Activated naive CD8-positive, alpha-beta T cell (primary cell): Measurements from ENCODE around the gene LY6G5B.
A peak's percentile ranks its signal among the peaks of the same experiment; 100 is the strongest.

Experiments
- H3K27ac Mint-ChIP-seq: one replicate; pipeline ENCODE4 v1.8.0; 2021; ENCODE audit warnings: mixed read lengths
- H3K27me3 Mint-ChIP-seq: one replicate; pipeline ENCODE4 v1.8.0; 2021; ENCODE audit warnings: mixed read lengths
- H3K36me3 Mint-ChIP-seq: one replicate; pipeline ENCODE4 v1.8.0; 2021; ENCODE audit warnings: mixed read lengths
- H3K4me1 Mint-ChIP-seq: one replicate; pipeline ENCODE4 v1.8.0; 2021; ENCODE audit warnings: low read depth, mixed read lengths
- H3K4me3 Mint-ChIP-seq: one replicate; pipeline ENCODE4 v1.8.0; 2021; ENCODE audit warnings: mild to moderate bottlenecking, mixed read lengths
- H3K9me3 Mint-ChIP-seq: one replicate; pipeline ENCODE4 v1.8.0; 2021; ENCODE audit warnings: low read depth, mixed read lengths

LY6G5B gene

DNA sequence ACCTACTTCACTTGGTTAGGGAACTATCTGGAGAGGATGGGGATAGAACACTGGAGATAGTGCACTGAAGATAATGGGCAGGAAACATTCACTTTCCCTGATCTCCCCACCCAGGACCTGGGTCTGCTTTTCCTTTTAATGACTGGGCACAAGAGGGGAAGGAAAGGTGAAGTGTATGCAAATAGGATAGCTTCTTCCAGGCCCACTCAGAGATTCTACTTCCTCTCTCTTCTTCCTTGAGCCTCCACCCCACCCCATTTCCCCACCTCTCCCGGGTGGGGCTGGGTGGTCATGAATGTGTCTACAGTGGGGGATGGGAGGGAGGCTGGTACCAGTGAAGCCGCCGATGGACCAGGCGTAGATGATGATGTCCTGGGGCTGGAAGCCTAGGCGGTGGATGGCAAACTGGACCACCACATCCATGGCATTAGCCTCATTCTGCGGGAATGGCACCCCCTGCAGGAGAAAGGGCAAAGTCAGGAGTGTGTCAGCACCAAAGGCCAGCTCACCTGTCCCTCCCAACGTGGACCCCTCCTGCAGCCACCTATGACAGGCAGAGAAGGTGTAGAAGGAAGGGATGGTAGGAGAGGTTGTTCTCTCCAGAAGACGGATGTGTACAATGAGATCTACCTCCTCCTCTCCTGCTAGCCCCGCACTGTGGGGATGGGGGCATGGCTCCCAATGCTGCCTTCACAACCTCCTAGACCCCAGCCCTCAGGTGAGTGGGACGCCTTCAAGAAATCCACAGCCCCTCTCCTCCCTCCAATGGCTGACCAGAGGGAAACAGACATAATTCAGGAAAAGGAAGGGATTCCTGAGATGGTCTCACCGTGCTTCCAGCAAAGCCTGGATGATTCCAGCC, 19.7 kb downstream of the LY6G5B start:
- Mint-ChIP-seq H3K27ac (peak overlapping the region; percentile 41), H3K27me3 (no peaks in the 10 kb centered on the region), H3K36me3 (no peaks in the 10 kb centered on the region), H3K9me3 (no peaks in the 10 kb centered on the region), H3K4me1 (no peaks in the 10 kb centered on the region), H3K4me3 (no peak overlapping the region)

DNA sequence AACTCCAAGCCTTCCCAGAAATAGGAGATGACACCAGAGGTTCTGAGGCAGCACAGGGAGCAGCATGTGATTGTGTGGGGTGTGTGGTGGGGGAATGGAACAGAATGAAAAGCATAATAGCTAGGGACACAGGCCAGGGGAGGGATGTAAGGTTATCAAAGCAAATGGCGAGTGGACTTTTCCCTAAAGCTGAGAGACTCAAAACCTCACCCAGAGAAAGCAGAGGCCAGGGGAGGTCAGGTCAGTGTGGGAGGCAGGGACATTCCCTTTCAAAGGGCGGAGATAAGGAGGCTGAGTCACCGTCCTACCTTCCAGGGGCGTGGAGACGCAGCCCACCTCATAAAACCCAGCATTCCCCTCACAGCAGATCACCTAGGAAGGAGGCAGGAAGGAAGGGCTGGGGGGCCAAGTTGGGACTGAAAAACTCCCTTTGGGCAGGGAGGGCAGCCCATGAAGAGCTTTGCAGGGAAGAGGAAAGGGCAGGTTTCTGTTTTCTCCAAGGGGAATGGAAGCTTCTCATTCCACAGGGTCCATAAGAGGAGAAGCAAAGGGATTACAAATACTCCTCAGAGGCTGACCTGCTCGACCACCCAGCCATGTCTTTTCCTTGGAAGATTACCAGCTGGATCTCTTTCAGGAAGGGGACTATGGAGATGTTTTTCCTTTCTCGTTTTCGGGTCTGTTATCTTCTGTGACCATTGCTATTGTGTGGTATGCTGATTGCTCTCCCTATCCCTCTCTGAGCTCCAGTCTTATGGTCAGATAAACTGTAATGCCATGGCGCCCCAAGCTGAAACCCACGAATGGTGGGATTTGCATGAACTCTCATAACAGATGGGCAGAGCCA, 20.7 kb downstream of the LY6G5B start:
- peak overlapping the region; percentile 41 for H3K27ac Mint-ChIP-seq
- no peaks in the 10 kb centered on the region for H3K36me3 Mint-ChIP-seq
- no peaks in the 10 kb centered on the region for H3K27me3 Mint-ChIP-seq
- H3K4me1 Mint-ChIP-seq, result no peaks in the 10 kb centered on the region
- no peak overlapping the region for H3K4me3 Mint-ChIP-seq
- no peaks in the 10 kb centered on the region for H3K9me3 Mint-ChIP-seq

DNA sequence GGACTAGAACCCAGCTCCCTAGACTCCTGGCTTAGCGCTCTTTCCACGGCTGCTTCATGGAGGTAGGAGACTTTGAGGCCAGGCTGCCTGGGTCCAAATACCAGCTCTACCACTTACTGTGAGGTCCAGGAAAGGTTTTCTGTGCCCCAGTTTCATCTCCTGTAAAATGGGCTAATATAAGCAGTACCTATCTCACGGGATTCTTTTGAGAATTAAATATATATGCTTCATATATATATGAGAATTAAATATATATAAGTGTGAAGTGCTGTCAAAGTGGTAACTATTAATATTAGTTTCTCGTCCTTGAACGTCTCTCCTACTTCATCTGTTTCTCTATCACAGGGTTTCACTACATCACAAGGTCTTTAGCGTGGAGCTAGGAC, 21.3 kb downstream of the LY6G5B start:
- Mint-ChIP-seq H3K27ac (no peak overlapping the region), H3K36me3 (no peaks in the 10 kb centered on the region), H3K4me1 (no peaks in the 10 kb centered on the region), H3K4me3 (no peak overlapping the region), H3K27me3 (no peaks in the 10 kb centered on the region), H3K9me3 (no peaks in the 10 kb centered on the region)

DNA sequence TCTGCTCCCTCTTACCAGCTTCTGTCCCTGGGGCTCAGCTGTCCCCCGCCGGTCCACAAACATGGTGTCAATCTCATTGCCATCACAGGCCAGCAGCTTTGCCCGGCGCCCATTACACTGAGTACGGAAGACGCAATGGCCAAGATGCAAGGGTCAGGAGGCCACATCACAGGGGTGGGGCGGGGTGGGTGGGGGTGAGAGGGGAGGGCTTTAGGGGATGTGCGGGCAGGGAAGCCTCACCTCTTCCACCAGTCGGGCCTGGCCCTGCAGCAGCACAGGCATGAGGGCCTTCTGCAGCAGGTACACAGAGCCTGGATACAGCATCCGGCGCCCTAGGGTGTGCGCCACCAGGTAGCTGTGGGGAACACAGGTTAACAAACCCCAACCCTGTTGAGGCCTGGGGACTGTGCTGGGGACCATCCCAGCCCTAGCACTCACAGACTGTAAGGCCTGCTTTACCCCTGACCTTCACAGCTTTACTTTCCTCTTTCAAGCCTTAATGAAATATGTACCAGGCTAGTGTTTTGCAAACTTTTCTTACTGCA, 21.9 kb downstream of the LY6G5B start:
- H3K4me1 Mint-ChIP-seq, result no peaks in the 10 kb centered on the region
- no peaks in the 10 kb centered on the region for H3K9me3 Mint-ChIP-seq
- H3K4me3 Mint-ChIP-seq, result no peak overlapping the region
- no peaks in the 10 kb centered on the region for H3K36me3 Mint-ChIP-seq
- no peak overlapping the region for H3K27ac Mint-ChIP-seq
- no peaks in the 10 kb centered on the region for H3K27me3 Mint-ChIP-seq

DNA sequence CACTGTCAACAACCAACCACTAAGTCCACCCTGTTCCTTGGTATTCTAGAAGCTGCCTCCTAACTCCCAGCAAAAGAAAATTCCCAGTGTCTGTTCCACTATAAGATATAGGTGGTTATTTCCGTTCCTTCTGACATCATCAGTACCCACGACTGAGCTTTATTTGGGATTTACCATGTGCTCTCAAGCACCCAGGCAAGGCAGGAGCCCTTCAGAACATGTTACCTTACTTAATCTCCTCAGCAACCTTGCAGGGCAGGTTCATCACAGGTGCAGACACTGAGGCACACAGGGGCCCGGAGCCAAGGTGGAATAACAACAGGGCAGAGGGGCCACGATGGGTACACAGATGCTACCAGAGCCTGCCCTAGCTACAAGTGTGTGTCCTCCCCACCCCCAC, 22.6 kb downstream of the LY6G5B start:
- Mint-ChIP-seq H3K36me3 (no peaks in the 10 kb centered on the region), H3K9me3 (no peaks in the 10 kb centered on the region), H3K27me3 (no peaks in the 10 kb centered on the region), H3K4me1 (peaks cover 2% of the 10 kb centered on the region), H3K27ac (no peak overlapping the region), H3K4me3 (no peak overlapping the region)

DNA sequence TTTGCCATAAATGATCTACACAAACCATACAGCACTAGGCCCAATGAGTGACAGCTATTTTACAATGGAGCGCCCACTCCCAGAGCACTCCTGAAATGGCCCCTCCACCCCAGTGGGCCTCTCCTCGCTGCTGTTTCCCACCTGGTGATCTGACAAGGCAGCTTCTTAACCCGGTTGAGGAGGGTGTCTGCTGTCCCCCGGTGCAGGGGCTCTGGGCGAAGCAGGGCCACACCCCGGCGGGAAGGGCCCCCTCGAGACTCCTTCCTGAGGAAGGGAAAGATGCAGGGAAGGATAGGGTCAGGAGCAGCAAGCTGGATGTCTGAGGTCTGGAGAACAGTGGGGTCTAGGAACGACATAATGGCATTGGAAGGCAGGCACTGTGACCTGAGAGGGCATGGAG, 23.1 kb downstream of the LY6G5B start:
- Mint-ChIP-seq H3K36me3 (no peaks in the 10 kb centered on the region), H3K4me1 (peaks cover 7% of the 10 kb centered on the region), H3K27ac (no peak overlapping the region), H3K27me3 (no peaks in the 10 kb centered on the region), H3K4me3 (no peak overlapping the region), H3K9me3 (no peaks in the 10 kb centered on the region)

DNA sequence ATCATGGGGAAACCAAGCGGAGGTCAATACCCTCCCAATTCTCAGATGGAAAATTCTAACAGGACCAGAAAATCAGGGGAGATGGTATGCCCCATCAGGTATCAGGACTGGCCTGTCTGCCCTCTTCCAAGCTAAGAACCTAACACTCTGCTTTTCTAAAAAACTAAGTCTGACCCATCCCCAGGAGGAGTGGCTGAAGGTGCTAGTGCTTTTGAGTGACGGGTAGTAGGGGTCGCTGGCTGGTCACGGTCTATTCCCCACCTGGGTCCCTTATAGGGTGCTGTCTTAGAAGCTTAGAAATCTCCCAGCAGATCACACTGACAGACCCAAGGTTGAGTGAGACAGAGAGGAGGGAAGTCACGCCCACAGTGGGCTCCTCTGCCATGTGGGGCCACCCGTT, 23.8 kb downstream of the LY6G5B start:
- Mint-ChIP-seq H3K4me1 (peaks cover 10% of the 10 kb centered on the region), H3K36me3 (peaks cover 2% of the 10 kb centered on the region), H3K27ac (no peak overlapping the region), H3K27me3 (no peaks in the 10 kb centered on the region), H3K9me3 (no peaks in the 10 kb centered on the region), H3K4me3 (no peak overlapping the region)

DNA sequence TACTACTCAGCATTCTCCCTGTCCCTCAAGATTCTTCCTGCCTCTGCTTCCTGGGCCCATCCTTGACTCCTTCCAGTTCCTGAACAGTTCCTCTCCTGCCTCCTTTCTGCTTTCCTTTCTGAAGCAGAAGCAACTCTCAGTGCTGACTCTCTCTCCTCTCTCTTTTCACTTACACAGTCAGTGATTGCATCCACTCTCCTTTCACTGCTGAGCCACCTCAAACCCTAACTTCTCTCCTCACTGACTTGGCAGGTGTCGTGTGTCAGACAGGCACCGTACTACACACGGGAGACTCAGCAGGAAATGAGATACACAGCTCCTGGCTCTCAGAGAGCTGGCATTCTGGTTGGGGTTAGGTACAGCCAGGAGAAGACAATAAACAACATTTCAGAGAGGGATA, 27.8 kb downstream of the LY6G5B start:
- no peak overlapping the region for H3K4me3 Mint-ChIP-seq
- no peaks in the 10 kb centered on the region for H3K27me3 Mint-ChIP-seq
- peaks cover 2% of the 10 kb centered on the region for H3K36me3 Mint-ChIP-seq
- H3K27ac Mint-ChIP-seq, result peak overlapping the region; percentile 17
- H3K9me3 Mint-ChIP-seq, result no peaks in the 10 kb centered on the region
- peaks cover 33% of the 10 kb centered on the region for H3K4me1 Mint-ChIP-seq

DNA sequence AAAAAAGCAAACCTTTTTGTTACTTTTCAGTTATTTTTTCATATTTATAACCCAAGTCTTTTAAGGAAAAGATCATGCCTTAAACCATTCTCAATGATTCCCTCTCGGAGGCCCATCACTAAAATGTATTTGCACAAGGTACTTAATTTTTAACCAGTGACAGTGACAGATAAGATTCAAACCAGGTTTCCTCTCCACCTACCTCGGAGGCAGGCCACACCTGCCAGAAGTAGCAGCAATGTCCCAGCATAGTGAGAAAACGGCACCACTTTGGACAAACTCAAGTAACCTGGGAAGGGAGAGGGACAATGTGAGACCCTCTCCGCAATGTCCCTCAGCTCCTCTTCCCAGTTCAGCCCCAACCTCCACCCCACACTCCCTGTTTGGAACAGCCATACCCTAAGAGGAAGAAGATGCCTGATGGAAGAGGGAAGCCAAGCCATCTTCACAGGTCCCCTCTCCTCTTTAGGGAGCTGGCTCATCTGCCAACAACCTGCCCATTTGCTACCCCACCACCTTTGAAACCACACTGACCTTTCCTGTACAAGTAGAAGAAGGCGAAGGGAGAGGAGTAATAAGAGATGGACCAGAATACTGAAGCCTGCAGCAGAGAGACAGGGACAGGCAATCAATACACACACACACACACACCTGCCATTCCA, 31.1 kb downstream of the LY6G5B start:
- H3K36me3 Mint-ChIP-seq, result peaks cover 4% of the 10 kb centered on the region
- peaks cover 38% of the 10 kb centered on the region for H3K4me1 Mint-ChIP-seq
- peak overlapping the region; percentile 100 for H3K4me3 Mint-ChIP-seq
- H3K27me3 Mint-ChIP-seq, result no peaks in the 10 kb centered on the region
- peak overlapping the region; percentile 46 for H3K27ac Mint-ChIP-seq
- H3K9me3 Mint-ChIP-seq, result no peaks in the 10 kb centered on the region

DNA sequence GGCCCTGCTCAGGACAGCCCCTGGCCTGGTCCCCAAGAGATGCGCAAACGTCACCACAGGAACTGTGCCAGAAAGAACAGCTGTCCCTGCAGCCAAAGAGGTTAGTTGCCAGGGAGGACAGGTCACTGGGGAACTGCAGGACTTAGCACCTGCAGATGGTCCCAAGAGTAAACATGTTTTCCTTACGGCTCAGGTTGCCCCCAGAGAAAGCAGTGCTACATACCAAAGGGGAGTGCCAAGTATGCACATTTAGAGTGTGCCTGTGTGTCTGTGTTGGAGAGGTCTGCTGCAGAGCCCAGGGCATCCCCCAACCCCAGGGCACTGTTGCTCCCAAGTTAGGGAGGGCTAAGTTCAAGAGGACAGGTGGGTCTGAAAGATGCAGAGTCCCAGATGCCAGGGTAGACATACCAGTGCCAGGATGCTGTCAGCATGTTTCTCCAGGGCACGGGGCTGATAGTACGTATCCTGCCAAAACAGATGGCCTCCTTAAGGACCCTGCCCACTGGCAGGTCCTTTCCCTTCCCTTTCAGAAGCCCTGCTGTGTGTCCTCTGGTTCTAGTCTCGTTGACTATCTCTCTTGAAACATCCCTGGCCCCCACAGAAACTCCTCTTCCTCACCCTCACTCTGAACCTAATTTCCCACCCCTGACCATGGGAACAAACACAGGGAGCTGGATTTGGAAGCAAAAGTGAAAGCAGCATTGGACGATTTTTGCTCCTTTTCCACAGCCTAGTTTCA, 32.1 kb downstream of the LY6G5B start:
- no peaks in the 10 kb centered on the region for H3K9me3 Mint-ChIP-seq
- no peaks in the 10 kb centered on the region for H3K27me3 Mint-ChIP-seq
- peaks cover 4% of the 10 kb centered on the region for H3K36me3 Mint-ChIP-seq
- H3K4me3 Mint-ChIP-seq, result peak overlapping the region; percentile 100
- H3K4me1 Mint-ChIP-seq, result peaks cover 38% of the 10 kb centered on the region
- peak overlapping the region; percentile 98 for H3K27ac Mint-ChIP-seq

DNA sequence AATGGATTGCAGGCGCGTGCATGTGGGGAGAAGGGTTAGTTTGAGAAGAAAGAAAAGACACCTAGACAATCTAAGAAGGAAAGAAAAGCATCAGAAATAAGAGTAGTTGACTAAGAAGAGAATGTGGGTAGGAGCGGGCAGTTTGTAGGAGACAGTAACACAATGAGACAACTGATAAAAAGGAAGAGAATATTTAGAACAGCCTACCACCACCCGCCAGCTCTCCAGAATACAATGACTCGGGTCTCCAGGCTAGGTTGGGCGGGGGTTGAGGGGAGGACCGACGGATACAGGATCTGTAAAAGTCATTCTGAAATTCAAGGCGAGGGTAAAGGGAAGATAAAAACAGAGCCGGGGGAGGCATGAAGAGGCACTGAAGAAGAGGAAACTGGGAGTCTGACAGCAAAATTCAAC, 32.6 kb downstream of the LY6G5B start:
- Mint-ChIP-seq H3K9me3 (no peaks in the 10 kb centered on the region), H3K4me1 (peaks cover 35% of the 10 kb centered on the region), H3K27me3 (no peaks in the 10 kb centered on the region), H3K36me3 (peaks cover 4% of the 10 kb centered on the region), H3K27ac (peak overlapping the region; percentile 98), H3K4me3 (peak overlapping the region; percentile 100)

DNA sequence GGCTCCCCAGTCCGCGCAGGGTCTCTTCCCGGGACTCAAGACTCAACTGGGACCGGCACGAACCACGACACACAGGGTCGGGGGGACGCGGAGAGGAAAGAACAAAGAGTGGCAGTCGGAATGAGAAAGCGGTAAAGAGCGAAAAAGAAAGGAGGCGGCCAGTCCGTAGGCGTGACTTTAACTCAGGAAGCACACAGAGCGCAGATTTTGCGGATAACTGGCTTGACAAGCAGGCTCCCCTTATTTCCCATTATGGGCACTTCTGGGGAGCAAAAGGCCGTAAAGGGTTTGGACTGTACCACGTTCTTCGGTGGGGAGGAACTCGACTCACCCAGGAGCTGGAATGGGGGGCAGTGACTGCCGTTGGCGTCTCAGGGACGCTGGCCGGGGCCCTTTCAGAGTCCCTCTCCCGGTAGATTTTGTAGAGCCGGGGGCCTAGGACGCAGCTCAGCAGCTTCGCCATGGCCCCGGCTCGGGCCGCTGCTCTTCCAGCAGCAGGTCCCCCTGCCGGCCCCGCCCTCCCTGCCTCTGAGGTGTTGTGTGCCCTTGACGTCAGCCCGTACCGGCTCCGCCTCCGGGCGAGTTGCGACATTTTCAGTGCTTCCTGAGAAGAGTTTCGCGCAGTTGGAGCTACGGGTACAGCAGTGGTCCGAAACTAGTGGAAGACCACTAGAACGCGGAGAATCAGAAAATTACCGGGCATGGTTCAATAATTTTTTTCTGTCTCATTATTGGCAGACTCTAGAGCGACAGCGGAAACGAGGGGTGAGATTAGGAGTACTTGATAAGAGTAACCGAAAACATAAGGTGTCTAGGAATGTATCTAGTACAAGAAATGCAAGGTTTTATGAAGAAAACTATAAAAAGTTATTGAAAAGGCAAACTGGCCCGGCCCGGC, 33.3 kb downstream of the LY6G5B start, which contains the start of gene ABHD16A:
TSS of gene ABHD16A (minus strand) at position 506 of the 898 bp plus-strand sequence. CDS start at position 463, 43 bp downstream.
- H3K27ac Mint-ChIP-seq, result peak within 1 kb of the TSS; percentile 98
- H3K9me3 Mint-ChIP-seq, result no peaks in the 10 kb centered on the region

DNA sequence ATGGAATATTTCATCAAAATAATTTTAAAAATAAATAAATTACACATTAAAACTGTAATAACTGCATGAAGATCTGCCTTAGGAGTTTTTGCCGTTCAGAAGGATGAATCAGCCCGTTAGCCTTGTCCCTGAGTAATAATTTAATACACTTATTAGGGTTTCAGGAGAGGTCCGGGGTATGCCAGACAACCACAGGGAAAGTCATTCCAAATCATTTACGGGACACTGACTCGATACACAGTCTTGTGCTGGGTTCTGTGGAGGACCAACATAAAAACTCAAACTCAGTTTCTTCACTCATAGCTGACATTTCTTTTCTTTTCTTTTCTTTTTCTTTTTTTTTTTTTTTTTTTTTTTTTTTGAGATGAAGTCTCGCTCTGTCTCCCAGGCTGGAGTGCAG, 36.2 kb downstream of the LY6G5B start:
- Mint-ChIP-seq H3K27me3 (no peaks in the 10 kb centered on the region), H3K9me3 (no peaks in the 10 kb centered on the region), H3K27ac (no peak overlapping the region), H3K4me3 (no peak overlapping the region), H3K36me3 (peaks cover 2% of the 10 kb centered on the region), H3K4me1 (peaks cover 25% of the 10 kb centered on the region)

More for the DNA sequence above, 33.3 kb downstream of the LY6G5B start, which contains the start of gene ABHD16A:
- H3K27me3 Mint-ChIP-seq, result no peaks in the 10 kb centered on the region
- peaks cover 2% of the 10 kb centered on the region for H3K36me3 Mint-ChIP-seq
- peaks cover 29% of the 10 kb centered on the region for H3K4me1 Mint-ChIP-seq
- peak within 1 kb of the TSS; percentile 100 for H3K4me3 Mint-ChIP-seq
